GM21367 (cell line): ENCODE results near the gene CBFA2T3.

Source experiments
- ATAC-seq: cut with Tn5 transposase; IDR thresholded peaks from one replicate; pipeline ENCODE4 v1.9.1; 2021; ENCODE audit not compliant: unreplicated experiment

CBFA2T3 gene

GRCh38 chr16:88999457-89000206 is 22.6 kb upstream of the CBFA2T3 start:
- no peak for ATAC-seq

- ATAC-seq, result no peak
Observed at GRCh38 chr16:88995746-88996535, 18.9 kb upstream of the CBFA2T3 start.

- no peak for ATAC-seq
Observed at GRCh38 chr16:88995194-88995593, 18.2 kb upstream of the CBFA2T3 start.

- no peak for ATAC-seq
Observed at GRCh38 chr16:88994695-88995094, 17.7 kb upstream of the CBFA2T3 start.

GRCh38 chr16:88993946-88994600 is 17.1 kb upstream of the CBFA2T3 start:
- ATAC-seq, result no peak

- no peak for ATAC-seq
Observed at GRCh38 chr16:88993166-88993761, 16.3 kb upstream of the CBFA2T3 start.

GRCh38 chr16:88992351-88993165 is 15.6 kb upstream of the CBFA2T3 start:
- no peak for ATAC-seq

- ATAC-seq, result no peak
Observed at GRCh38 chr16:88991813-88992350, 14.9 kb upstream of the CBFA2T3 start.

- no peak for ATAC-seq
Observed at GRCh38 chr16:88989852-88990547, 13.0 kb upstream of the CBFA2T3 start.

GRCh38 chr16:88988980-88989811 is 12.2 kb upstream of the CBFA2T3 start:
- ATAC-seq, result no peak

GRCh38 chr16:88985521-88985920 is 8.5 kb upstream of the CBFA2T3 start:
- ATAC-seq, result no peak

GRCh38 chr16:88983771-88984687 is 7.0 kb upstream of the CBFA2T3 start:
- no peak for ATAC-seq

- no peak for ATAC-seq
Observed at GRCh38 chr16:88983165-88983564, 6.2 kb upstream of the CBFA2T3 start.

GRCh38 chr16:88982286-88983084 is 5.5 kb upstream of the CBFA2T3 start:
- ATAC-seq, result no peak

GRCh38 chr16:88979353-88980015 is 2.5 kb upstream of the CBFA2T3 start:
- no peak for ATAC-seq

GRCh38 chr16:88978608-88979346 is 1.8 kb upstream of the CBFA2T3 start:
- ATAC-seq, result no peak
